Activated CD8-positive, alpha-beta memory T cell treated with anti-CD3 and anti-CD28 coated beads, Interleukin-2, amount 50 U/mL, for 48 hours (primary cell): ENCODE measurements around the gene BANP.
"Not testable (repeated sequence)": the region's sequence is repeated elsewhere in the genome, so short reads cannot be mapped to it uniquely, and the experiment has no call there.

Experiments used
- DNase-seq: peaks from one replicate; pipeline ENCODE4 v3.0.0-alpha.2; 2020

Gene BANP

GRCh38 chr16:88089071-88089470 lies 137.8 kb downstream of the BANP start:
- not testable (repeated sequence) for DNase-seq

DNA sequence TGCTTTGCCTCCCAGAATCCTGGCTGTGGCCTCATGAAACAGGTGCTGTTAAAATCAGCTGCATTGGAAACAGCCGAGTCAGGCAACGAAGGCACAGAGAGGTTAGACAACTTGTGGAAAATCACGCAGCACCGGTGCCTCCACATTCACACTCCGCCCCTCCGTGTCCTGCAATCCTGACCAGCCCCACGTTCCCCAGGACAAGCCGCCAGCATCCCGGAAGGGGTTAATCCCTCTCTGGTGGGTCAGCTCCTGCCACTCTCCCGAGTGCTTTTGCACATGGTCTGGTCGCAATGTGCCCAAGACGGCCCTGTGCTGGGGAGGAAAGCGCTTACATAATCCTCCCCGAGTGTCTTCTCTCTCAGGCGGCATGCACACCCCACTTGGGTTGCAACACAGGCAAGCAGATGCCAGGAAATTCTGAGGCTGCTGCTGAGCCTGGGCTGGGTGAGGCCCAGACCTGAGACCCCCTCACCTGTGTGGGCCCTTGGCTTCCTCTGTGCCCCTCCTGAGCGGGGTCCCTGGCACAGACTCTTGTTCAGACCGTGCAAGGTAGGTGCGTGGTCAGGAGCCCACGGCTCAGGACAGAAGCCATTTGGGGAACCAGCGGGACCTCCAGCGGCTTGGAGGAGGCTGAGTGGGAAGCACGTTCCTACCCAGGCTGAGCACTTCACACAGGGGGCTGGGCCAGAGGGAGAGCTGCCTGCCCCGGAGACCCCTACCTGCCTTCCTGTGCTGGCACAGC lies 138.6 kb downstream of the BANP start:
- DNase-seq: not testable (repeated sequence)

- DNase-seq: not testable (repeated sequence)
Observed at GRCh38 chr16:88090377-88091175, 139.3 kb downstream of the BANP start.

- DNase-seq: not testable (repeated sequence)
Observed at GRCh38 chr16:88091221-88091971, 140.2 kb downstream of the BANP start.

DNA sequence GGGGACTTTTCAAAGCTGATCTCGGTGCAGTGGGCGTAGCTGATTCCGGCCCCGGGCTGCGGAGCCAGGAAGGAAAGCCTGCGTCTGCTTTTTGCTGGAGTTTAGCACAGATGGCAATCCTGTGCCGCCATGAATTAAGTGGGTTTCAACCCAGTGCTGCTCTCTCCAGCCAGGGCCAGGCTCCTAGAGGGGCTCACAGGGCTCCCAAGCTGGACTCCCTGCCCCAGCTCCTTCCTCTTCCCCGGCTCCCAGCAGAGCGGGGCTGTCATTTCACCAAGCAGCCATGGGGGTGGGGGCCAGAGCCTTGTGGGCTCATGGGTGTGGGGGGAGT lies 140.7 kb downstream of the BANP start:
- DNase-seq: not testable (repeated sequence)

DNA sequence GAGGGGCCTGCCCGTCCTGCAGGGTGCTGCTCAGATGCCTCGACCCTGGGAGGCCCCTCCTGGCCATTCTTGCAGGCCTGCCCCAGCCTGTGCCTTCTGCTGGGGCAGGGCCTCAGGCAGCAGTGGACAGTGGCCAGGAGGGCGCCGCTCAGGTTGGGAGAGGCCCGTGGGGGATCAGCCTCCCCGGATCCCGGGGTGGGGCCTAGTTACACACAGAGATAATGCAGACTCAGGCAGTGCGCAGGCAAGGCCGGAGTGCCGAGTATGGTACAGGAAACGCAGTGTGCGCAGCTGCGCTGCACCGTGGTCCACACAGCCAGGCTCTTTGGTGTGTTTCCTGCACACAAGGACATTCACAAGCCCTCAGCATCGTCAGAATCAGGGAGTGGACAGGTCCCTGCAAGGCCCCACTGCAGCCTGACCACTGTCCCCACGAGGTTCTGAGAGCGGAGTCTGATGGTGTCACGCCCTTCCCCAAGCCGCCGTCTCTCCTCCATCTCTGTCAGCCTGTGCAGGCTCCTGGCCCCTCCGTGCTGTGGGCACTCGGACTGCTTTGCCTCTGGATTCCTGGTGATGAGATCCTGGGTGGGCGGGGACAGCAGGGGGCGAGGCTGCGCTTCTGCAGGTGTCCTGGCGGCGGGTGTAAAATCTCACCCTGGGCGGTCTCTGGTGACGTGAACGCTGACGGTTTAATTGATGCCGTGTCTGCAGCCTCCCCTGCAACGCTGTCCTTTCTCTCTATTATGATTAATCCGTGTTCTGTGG lies 141.7 kb downstream of the BANP start:
- DNase-seq: not testable (repeated sequence)

GRCh38 chr16:88093556-88094252 lies 142.5 kb downstream of the BANP start:
- not testable (repeated sequence) for DNase-seq

GRCh38 chr16:88094253-88094575 lies 143.0 kb downstream of the BANP start:
- DNase-seq: not testable (repeated sequence)

GRCh38 chr16:88094900-88095299 lies 143.7 kb downstream of the BANP start:
- not testable (repeated sequence) for DNase-seq

- DNase-seq: not testable (repeated sequence)
Observed at GRCh38 chr16:88096659-88097058, 145.4 kb downstream of the BANP start.

GRCh38 chr16:88098731-88099562 lies 147.7 kb downstream of the BANP start:
- not testable (repeated sequence) for DNase-seq

- DNase-seq: no peak
Observed at GRCh38 chr16:88099563-88099890, 148.3 kb downstream of the BANP start.

GRCh38 chr16:88099956-88100355 lies 148.7 kb downstream of the BANP start:
- not testable (repeated sequence) for DNase-seq

GRCh38 chr16:88100801-88101622 lies 149.8 kb downstream of the BANP start:
- DNase-seq: not testable (repeated sequence)

- not testable (repeated sequence) for DNase-seq
Observed at GRCh38 chr16:88101623-88102105, 150.4 kb downstream of the BANP start.

DNA sequence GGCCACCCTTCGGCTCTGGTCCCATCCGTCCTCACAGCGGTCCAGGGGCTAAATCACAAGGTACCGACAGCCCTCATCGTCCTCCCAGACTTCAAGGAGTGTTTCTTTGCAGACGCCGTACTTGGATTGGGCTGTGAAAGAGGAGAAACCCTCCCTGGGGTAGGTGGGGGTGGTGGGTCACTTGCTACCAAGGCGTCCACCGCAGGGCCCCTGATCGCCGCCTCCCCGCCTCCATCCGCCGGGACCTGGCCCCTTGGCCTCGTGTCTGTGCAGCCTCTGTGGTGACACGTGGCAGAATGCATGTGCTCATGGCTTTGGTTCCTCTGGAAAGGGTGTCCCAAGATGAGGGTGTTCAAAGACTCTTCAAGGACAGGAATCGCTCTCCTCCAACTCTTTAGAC lies 151.4 kb downstream of the BANP start:
- DNase-seq: no peak

DNA sequence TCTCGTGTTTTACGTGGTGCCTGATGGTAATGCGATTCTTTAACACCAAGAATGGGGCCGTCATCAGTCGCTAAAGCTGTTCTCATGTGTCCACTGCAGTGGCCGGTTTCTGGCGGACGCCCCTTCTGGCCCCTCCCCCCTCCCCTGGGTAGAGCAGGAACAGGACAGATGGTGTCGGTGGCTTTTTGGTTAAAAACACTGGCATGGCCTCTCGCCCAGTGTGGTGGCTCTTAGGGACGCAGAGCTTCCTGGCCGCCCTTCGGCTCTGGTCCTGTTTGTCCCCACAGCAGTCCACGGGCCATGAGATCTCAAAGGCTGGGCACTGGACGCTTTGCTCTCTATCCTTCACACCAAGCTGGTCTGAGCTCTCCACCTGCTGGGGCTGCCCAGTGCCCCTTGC lies 151.8 kb downstream of the BANP start:
- no peak for DNase-seq

- DNase-seq: no peak
Observed at GRCh38 chr16:88103581-88104188, 152.5 kb downstream of the BANP start.

- not testable (repeated sequence) for DNase-seq
Observed at GRCh38 chr16:88104363-88104762, 153.1 kb downstream of the BANP start.
